ENCODE results near the gene ST3GAL3. TPM values are rescaled to one million over a fixed set of nuclear protein-coding genes. Genes with fewer than 3 reads are reported as not detected.

ST3GAL3 gene, protein sequence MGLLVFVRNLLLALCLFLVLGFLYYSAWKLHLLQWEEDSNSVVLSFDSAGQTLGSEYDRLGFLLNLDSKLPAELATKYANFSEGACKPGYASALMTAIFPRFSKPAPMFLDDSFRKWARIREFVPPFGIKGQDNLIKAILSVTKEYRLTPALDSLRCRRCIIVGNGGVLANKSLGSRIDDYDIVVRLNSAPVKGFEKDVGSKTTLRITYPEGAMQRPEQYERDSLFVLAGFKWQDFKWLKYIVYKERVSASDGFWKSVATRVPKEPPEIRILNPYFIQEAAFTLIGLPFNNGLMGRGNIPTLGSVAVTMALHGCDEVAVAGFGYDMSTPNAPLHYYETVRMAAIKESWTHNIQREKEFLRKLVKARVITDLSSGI
- total RNA-seq = 16.3 and 19.6 TPM in 2 replicates

GRCh38 chr1:43707190-43708001 is at the start of gene ST3GAL3:
Gene ST3GAL3 (plus strand): TSS chr1:43707536. CDS start chr1:43736263, 28,727 bp downstream.

GRCh38 chr1:43933386-43934100 is 226.2 kb downstream of the ST3GAL3 start, which contains the start of gene ARTN:
Gene ARTN (plus strand): TSS chr1:43933801. CDS start chr1:43935657, 1,856 bp downstream.

GRCh38 chr1:43946236-43947060 is 239.1 kb downstream of the ST3GAL3 start, which contains the start of gene IPO13:
Gene IPO13 (plus strand): TSS chr1:43946950. CDS start chr1:43947601, 651 bp downstream.

GRCh38 chr1:43969746-43970466 is 262.6 kb downstream of the ST3GAL3 start, which contains the start of gene DPH2:
Gene DPH2 (plus strand): TSS chr1:43970010. CDS start chr1:43970176, 166 bp downstream.

GRCh38 chr1:43974443-43975248 is 267.3 kb downstream of the ST3GAL3 start, which contains the start of gene ATP6V0B:
Gene ATP6V0B (plus strand): TSS chr1:43974960. CDS start chr1:43975041, 81 bp downstream.

GRCh38 chr1:43978551-43979260 is 271.4 kb downstream of the ST3GAL3 start, which contains the start of gene B4GALT2:
Gene B4GALT2 (plus strand): TSS chr1:43979210. CDS start chr1:43981161, 1,951 bp downstream.

Other genes with a start within 250 kb of the ST3GAL3 start
- 54.3 and 56.8 TPM in 2 replicates for gene PTPRF, start 176.7 kb upstream of the ST3GAL3 start, total RNA-seq
- gene KDM4A, start 57.4 kb upstream of the ST3GAL3 start, total RNA-seq = 17.1 and 19.0 TPM in 2 replicates
- 0.17 and 0.74 TPM in 2 replicates for gene ARTN, start 226.3 kb downstream of the ST3GAL3 start, total RNA-seq
- 18.8 and 21.4 TPM in 2 replicates for gene IPO13, start 239.4 kb downstream of the ST3GAL3 start, total RNA-seq

Data from bronchus fibroblast of lung (primary cell).